Activated CD4-positive, alpha-beta T cell treated with anti-CD3 and anti-CD28 coated beads, Interleukin-2, Interleukin-6, amounts not matched to agents 100 ng/mL and 50 ng/mL, durations not matched to agents 16 hours and 8 hours (primary cell): Measurements from ENCODE around the gene TBC1D5.
A peak's percentile ranks its signal among the peaks of the same experiment; 100 is the strongest.
"Not testable (repeated sequence)": the region's sequence is repeated elsewhere in the genome, so short reads cannot be mapped to it uniquely, and the experiment has no call there.

Experiments
- DNase-seq: peaks from one replicate; pipeline ENCODE4 v3.0.0-alpha.2; 2020

TBC1D5 gene

DNA sequence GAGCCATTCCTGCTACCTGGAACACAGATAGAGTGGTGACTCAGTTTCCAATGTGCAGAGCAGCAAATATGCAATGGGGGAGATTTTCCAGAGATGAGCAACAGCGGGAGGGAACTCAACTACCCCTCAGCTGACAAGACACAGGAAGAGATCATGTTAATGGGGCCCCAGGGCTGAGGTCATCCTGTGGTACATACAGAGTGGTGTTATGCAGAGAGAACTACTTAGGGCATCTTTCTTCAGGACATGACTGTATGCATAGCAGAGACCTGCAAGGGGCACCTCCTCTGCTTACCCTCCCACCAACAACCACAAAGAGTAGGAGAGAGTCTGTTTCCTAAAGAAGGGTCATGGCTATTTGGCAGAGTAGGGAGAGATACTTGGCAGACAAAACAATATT, 6.8 kb upstream of the TBC1D5 start:
- peak; percentile 45 for DNase-seq

DNA sequence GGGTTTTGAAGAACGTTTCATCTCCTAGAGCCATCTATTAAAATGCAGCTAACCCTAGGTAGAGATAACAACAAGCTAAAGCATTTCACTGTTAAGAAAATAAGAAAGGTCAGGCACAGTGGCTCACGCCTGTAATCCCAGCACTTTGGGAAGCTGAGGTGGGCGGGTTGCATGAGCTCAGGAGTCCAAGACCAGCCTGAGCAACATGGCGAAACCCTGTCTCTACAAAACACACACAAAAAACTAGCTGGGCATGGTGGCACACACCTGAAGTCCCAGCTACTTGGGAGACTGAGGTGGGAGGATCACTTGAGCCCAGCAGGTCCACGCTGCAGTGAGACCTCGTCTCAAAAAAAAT, 5.4 kb upstream of the TBC1D5 start:
- DNase-seq, result no peak

DNA sequence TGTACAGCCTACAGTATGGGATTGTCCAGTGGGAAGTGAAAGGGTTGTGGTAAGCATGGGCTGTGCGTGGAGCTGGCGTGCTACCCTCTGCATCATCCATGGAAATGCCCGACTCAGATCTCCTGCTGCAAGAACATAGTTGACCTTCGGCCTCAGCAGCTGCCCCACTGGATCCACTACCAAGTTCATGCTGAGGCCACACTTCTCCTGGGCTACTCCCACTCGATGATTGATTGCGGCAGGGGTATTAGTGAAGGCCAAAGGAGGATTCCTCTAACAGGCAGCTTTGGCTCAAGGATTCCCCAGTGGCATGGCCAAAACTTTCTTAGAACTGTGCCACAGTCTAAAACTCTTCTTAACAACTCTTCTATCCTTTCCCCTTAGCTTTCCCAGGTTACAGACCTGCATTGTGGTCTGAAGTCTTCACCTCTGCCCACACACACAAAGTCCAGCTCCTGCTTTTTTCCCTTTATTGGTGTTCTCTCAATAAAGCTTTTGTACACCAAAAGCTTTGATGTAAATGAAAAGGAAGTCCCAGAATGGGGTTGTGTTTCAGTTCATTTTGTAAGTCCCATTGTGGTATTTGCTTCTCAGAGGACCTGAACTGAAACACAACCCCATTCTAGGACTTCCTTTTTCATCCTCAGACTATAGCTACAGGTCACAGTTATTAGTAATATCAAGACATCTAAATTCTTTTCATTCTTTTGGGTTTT, 4.9 kb upstream of the TBC1D5 start:
- DNase-seq, result peak; percentile 18

DNA sequence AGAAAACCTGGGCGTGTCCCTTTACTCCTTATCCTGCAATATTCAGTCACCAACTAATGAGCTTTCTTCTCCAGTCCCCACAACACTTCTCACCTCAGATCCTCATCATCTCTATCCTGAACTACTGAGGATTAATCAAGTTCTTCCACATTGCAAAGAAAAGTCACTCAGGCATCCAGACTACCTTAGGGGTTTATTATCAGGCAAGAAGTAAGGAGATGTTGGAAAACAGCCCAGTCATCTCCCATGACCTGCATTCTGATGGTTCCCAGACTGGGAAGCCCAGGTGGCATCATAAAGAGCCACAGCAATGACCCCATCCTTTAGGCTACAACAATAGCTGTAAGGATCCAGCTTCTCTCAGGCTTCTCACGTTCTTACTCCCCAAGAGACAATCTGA, 3.5 kb upstream of the TBC1D5 start:
- DNase-seq, result no peak

DNA sequence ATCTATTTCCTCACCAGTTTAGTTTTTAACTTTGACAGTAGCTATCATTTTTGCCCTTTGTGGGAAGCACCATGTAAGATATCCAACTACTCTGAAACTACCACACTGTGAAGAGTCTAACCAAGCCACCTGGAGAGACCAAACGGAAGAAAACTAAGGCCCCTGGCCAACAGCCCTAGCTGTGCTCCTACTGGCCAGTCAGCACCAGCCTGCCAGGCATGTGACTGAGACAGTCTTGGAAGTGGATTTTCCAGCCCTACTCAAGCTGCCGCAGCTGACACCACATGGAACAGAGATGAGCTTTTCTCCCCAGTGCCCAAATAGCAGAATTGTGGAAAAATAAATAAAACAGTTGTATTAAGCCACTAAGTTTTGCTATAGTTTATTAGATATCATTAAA, 2.9 kb upstream of the TBC1D5 start:
- no peak for DNase-seq

DNA sequence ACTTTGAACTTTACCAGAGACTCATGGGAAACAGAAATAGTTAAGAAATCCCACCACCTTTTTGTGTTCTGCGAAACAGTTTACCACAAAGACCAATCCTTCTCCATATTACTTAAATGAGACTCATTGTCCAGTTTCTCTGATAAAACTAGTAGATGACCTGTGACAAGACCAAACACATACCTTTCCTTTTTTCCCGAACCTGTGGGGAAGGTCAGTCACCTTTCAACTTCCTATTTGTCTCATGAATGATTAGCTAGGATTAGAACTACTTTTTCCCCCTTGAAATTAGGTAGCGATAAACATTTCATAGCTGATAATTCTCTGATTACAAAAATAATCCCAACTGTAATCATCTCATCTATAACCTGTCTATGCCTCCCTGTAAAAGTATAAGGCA, 2.3 kb upstream of the TBC1D5 start:
- DNase-seq, result no peak

DNA sequence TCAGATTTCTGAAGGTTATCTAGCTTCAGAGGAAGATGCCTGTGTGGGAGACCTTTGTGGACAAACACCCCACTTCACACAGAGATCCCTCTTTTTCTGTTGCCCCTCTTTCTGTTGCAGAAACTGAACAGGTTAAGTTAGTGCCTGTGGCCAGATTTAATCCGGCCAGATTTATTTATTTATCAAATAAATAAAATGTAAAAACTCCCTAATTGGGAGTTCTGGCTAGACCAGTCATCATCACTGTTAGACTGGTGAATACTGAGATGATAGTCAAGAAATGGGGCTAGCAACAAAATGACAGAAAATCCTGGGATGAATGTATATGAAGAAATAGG, 1.2 kb upstream of the TBC1D5 start:
- DNase-seq, result no peak

DNA sequence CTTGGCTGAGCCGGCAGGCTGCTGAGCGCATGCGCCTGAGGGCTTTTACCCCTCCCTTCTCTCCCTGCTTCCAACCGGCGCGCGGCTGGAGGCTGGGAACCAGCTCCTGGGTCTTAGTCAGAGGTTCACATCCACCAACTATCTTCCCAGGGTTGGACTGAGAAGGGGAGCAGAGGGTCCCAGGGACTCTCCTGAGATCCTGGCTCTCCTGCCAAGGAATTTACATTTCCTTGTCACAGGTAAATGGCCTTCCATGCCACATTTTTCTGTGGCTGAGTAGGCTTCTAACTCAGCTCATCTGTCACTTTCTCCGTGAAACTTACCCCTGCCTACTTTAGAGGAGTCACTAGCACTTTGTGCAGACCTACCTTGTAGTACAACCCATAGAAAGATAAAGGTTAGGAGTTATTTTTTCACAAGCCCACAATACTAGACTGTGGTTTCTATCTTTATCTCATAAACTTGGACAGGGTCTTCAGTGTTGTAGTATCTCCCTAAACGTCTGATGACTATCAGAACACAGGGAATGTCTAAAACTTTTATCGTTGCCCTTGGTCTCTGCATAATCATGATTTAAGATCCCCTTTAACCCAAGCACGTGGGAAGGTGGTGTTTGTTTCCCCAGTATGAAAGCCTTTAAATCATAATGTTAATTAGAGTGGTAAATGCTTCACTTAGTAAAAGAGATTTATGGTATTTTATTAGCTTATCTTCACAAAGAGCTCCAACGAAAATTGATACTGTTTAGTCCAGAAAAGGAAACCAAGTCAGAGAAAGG, 638 bp upstream of the TBC1D5 start:
- DNase-seq, result no peak

DNA sequence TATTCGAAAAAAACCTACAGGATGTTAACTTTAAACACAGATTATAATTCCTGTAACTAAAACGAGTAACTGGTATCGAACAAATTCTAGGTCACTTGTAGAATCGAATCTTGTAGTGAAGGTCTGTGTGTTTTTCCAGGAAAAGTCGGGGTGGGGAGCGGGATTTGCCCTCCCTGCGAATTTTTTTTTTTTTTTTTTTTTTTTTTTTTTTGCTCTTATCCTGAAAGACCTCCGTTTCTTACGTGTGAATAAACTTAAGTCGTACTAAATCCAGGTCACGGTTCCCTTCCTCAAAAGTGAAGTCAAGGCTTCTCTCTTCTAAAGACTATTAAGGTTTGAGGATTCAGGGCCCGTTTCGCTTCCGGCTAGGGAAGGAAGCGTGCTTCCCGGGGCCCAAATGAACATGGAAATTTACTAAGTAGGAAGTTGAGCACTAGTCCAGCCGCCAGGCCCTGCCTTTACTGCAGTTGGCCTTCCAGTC, 770 bp downstream of the TBC1D5 start:
- no peak for DNase-seq

DNA sequence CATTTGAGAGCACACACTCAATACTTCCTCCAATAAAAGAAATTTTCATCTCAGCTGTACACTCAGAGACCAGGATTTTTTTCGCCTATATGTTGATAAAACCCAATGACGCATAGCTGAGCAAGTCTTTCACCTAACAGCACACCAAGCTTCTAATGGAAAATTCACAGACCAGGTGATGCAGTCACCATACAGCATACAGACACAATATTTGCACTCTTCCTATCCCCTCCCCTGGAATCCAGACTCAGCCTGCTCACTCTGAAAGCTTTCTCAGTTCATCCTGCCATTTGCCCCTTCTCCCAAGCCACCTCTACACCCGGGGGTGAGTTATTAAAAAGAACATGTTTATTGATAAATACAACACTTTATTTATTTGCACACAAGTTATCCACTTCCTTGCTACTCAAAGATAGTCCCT, 1.7 kb downstream of the TBC1D5 start:
- DNase-seq, result no peak

DNA sequence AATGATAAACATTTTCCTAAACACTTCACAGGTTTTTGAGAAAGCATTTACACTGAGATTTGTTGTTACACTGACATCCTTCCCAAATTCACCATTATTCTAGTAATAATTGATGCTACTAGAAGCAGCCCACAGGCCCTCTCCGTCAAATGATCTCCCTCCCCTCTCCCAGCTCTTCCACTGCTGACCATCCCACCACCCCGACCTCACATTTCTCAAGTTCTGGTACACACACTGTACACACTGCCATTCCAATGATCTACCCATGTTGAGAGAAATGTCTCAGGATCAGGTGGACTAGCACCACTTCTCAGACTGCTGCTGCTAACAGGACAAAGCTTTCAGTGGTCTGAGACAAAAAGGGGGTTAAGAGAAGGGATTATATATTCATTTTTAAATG, 3.5 kb downstream of the TBC1D5 start:
- no peak for DNase-seq

DNA sequence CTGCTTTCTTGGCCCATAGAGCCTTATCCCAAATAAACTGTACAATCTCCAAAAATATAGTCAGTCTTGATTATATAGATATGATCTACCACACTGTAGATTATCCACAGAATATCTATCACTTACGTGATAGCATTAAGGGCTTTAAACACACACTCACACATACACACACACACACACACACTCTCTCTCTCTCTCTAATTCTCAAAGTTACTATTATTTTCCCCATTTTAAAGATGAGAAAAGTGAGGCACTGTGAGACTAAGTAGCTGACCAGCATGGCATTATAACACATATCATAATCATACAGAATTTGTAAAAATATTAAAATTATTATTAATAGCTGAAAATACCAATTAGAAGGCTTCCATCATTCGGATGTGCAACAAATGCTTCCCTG, 4.2 kb downstream of the TBC1D5 start:
- DNase-seq, result no peak

DNA sequence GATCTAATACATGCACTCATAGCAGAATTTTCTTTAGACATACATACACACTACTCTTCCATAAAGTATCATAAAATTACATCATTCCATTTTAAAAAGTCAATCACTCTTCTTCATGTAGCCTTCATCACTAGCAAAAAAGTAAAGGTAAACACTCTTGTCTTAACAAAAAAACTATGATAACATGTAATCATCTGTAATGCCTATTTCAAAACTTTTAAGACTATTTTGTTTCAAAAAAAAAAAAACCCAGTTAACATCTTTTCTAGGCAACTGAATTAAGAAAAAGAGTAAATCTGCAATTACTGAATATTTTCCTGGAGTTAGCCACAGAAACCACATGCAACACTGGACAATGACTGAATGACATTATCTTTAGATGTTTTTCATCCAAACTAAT, 4.8 kb downstream of the TBC1D5 start:
- DNase-seq, result no peak

DNA sequence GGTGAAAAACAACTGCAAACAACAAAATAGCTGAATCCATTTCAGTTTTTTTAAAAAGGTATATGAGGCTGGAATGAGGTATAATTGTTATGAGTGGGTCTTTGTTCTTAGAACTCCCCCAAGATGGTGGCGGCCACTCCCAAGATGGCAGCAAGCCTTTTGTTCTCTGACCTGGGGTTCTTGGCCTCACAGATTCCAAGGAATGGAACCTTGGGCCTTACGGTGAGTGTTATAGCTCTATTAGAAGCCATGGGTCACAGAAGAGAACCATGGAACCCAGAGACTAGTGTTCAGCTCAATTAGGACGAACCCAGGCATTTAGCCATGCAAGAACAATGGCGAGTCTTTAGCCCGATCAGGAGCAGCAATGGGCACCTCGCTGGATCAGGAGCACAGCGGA, 7.1 kb downstream of the TBC1D5 start:
- DNase-seq, result not testable (repeated sequence)

DNA sequence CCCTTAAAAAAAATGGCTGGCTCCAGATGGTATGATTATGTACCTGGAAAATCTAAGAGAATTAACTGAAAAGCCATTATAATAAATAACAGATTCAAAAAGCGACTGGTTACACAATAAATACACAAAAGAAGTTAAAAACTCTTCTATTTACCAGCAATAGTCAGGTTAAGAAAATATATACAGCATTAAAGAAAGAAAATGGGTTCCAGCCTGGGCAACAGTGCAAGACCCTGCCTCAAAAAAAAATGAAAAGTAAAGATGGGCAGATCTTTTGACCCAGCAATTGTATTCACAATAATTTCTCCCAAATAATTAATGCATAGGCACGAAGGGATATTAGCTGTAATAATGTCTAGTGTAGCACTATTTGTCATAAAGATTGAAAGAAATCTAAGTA, 8.7 kb downstream of the TBC1D5 start:
- no peak for DNase-seq

DNA sequence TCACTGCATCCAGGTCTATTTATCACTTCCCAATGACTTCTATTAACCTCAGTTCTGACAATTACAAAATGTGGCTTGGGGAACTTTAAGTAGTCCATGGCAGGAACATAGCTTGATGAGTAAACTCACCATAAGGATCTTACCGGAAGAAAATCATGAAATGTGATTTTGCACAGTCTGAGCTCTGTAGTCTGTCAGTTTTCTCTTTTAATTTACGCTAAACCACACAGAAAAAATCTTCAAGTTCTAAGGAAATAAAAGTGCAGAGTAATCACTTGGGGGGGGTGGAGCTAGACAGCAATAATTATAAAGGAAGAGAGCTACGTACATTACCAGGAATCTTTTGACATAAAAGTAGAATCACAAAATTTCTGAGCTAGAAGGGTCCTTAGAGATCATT, 9.2 kb downstream of the TBC1D5 start:
- no peak for DNase-seq

DNA sequence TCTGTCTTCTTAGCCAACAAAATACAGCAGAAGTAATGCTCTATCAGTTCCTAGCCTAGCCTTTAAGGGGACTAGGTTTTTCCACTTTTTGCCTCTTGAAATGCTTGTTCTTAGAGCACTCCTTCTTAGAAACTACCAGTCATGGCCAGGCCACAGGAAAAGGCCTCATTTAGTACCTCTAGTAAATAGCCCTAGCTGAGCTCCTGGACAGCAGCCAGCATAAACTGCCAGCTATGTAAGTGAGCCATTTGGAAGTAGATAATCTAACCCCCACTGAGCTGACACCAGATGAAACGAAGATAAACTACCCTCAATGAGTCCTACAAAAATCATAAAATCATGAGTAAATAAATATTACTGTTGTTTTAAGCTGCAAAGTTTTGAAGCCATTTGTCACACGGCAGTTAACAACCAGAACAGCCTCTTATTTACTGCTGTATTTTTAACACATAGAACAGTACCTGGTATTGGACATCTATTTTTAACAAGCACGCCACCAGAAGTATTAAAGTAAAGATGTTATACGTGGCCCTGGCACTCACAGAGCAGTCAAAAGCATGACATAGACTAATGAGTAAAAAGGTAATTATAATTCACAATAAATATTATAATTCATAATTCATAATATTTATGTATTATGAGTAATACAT, 12.0 kb downstream of the TBC1D5 start:
- DNase-seq, result no peak

DNA sequence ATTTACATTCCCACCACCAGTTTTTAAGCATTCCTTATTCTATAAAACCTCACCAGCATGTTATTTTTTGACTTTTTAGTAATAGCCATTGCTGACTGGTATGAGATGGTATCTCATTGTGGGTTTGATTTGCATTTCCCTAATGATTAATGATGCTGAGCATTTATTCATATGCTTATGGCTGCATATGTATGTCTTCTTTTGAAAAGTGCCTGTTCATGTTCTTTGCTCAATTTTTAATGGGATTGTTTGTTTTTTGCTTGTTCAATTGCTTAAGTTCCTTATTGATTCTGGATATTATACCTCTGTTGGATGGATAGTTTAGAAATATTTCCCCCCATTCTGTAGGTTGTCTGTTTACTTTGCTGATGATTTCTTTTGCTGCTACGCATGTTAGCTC, 16.1 kb downstream of the TBC1D5 start:
- no peak for DNase-seq

DNA sequence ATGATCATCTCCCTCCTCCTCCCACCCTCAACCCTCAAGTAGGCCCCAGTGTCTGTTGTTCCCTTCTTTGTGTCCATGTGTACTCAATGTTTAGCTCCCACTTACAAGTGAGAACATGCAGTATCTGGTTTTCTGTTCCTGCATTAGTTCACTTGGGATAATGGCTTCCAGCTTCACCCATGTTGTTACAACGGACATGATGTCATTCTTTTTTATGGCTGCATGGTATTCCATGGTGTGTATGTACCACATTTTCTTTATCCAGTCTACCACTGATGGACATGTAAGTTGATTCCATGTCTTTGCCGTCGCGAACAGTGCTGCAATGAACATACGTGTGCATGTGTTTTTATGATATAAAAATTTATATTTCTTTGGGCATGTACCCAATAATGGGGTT, 16.6 kb downstream of the TBC1D5 start:
- DNase-seq, result not testable (repeated sequence)

DNA sequence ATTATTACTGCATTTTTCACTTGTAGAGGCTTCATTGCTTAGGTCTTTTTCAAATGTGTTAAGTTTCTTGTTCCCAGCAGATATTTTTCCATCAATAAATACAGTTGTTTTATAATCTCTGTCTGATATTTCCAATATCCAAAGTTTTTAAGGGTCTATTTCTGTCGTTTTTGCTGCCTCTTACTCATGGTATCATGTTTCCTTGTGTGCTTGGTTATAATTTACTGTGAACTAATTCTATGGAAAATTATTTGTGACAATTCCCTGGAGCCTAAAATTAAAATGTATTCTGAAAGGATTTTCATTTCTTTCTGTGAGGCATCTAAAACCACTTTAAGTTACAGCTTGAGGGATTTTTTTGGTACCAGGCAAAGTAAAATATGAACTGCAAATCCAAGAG, 17.5 kb downstream of the TBC1D5 start:
- DNase-seq, result no peak

DNA sequence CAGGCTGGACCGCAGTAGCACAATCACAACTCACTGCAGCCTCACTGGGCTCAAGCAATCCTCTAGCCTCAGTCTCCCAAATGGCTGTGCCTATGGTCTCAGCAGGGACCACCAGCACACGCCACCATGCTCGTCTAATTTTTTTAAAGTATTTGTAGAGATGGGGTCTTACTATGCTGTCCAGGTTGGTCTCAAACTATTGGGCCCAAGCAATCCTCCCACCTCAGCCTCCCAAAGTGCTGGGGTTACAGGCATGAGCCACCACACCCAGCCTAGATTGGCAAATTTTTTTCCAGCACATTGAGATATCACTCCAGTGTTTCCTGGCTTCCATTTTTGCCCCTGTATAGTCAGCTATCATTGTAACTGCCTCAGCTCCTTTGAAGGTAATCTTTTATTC, 18.3 kb downstream of the TBC1D5 start:
- DNase-seq, result no peak

DNA sequence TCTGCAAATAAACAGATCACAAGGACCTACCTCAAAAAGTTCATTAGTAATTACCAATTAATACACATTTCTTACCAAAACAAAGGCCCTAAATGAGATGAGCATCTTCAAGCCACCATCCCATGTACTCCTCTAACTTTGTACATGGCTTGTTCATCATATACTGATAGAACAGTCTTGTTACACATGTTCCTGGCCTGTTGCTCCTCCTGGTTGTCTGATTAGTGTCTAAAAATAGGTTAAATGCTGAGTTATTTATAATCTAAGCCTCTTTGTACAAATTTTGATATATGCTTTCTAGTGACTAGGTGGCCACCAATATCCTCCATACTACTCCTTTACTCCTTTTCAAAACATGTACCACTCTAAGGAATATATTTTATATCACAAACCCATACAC, 25.0 kb downstream of the TBC1D5 start:
- DNase-seq, result no peak

DNA sequence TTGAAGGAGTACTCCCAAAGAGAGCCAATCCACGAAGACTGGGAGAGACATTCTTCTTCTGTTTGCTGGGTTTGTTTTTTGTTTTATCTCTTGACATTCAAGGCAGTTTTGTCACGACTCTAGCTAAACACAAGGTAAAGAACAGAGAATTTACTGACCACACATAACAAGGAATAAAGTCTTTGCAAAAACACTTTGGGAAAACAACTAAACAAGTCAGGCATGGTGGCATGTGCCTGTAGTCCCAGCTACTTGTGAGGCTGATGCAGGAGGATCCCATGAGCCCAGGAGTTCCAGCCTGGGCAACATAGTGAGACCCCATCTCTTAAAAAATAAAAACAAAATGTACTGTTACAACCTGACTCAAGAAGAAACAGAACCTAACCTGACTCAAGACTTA, 28.0 kb downstream of the TBC1D5 start:
- no peak for DNase-seq

DNA sequence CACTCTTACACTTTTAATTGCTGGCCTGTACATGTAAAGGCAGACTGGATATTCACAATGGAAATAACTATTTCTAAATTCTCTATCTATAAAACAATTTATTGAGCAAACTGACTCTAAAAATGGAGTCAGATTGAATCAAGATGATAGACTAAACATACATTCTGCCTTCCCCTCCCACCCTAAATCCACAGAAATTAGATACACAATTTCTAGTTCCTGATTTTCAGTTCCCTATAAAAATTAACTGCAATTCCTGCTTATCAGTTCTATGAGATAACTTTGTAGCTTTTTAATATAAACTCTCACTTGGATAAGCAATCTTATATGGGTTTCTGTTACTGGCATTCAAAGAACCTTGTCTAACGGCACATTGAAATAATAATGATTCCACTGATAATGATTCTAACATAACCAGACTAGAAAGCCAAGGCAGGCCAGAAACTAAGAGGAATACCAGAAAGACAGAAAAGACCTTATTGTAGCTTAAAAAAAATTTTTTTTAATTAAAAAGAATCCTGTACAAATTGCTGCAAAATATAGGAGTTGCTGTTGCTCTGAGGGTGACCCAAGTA, 33.1 kb downstream of the TBC1D5 start:
- DNase-seq, result no peak
